Naive B cell (primary cell): Measurements from ENCODE around the gene MAML2. TPM values are rescaled to one million over a fixed set of nuclear protein-coding genes. Genes with fewer than 3 reads are reported as not detected.
A peak's percentile ranks its signal among the peaks of the same experiment; 100 is the strongest.

Experiments
- ATAC-seq, 2 donors: fragments of 150-1000 bp; cut with Tn5 transposase; 2 replicates each; pipeline ENCODE4 v1.10.0; 2021; ENCODE audit warnings: low read depth in 2 of 2, mild to moderate bottlenecking in 2 of 2, moderate library complexity in 2 of 2
- DNase-seq: peaks from one replicate; pipeline ENCODE4 v3.0.0; 2022
- H3K27ac Mint-ChIP-seq, 6 donors: one replicate each; pipeline ENCODE4 v1.8.0; 2020 to 2022; ENCODE audit warnings: mild to moderate bottlenecking in 6 of 6, mixed read lengths in 6 of 6, moderate library complexity in 5 of 6, inconsistent platforms in 2 of 6
- H3K27me3 Mint-ChIP-seq, 3 donors: one replicate each; pipeline ENCODE4 v1.8.0; 2021 to 2022; ENCODE audit warnings: mixed read lengths in 3 of 3, mild to moderate bottlenecking in 1 of 3
- H3K36me3 Mint-ChIP-seq, 2 donors: one replicate each; pipeline ENCODE4 v1.8.0; 2020 to 2022; ENCODE audit warnings: mixed read lengths in 2 of 2, inconsistent platforms in 1 of 2, mild to moderate bottlenecking in 1 of 2
- H3K4me1 Mint-ChIP-seq, 3 donors: one replicate each; pipeline ENCODE4 v1.8.0; 2020 to 2022; ENCODE audit warnings: mixed read lengths in 3 of 3, inconsistent platforms in 1 of 3, mild to moderate bottlenecking in 1 of 3, moderate library complexity in 1 of 3
- H3K4me3 Mint-ChIP-seq, 8 donors: one replicate each; pipeline ENCODE4 v1.8.0; 2020 to 2022; ENCODE audit warnings: mild to moderate bottlenecking in 8 of 8, mixed read lengths in 8 of 8, moderate library complexity in 8 of 8, inconsistent platforms in 2 of 8
- H3K9me3 Mint-ChIP-seq, 7 donors: one replicate each; pipeline ENCODE4 v1.8.0; 2020 to 2022; ENCODE audit warnings: mixed read lengths in 7 of 7, mild to moderate bottlenecking in 5 of 7, inconsistent platforms in 2 of 7, moderate library complexity in 1 of 7
- polyA plus RNA-seq, 6 donors: library from polyadenylated mRNA; unstranded; fragments of 300-500 nt; fragmentation: Illumina TruSeq; gene quantifications; one replicate each; pipeline ENCODE4 v1.2.3, GENCODE V29; 2021; ENCODE audit warnings: low read depth in 6 of 6

Gene MAML2
- polyA plus RNA-seq, 6 donors from 2014 or later: 0.06 to 9.0 (median 3.5) TPM

DNA sequence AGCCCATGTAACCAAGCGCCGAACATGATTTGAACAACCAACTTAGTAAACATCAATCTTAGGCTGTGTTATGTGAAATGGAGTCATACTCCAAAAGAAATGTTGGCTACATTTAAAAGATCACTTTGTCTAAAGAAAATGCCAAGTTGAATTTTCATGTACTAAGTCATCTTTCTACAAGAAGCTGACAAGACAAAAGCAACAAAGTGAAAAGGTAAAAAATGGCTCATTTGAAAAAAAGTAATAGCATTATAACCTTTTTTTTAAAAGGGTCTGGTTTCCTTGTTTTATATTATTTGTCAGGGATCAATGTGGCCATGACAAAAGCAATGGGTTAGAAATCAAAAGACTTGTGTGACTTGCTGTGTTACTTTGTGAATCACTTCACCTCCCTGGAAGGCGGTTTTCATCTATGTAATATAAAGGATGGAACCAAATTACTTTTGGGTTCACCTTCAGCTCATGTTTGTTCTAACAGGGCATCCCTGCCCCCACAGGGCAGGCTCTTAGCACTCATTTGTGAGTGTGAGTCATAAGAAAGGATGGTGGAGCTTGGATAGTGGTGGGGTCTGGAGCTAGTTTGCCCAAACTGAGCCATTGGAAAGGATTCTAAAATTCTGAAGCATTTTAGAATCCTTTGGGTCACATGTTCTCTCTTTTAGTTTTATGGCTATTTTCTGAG, 287.1 kb downstream of the MAML2 start:
- no peaks in the 10 kb centered on the region for H3K27me3 Mint-ChIP-seq
- DNase-seq (no peak), ATAC-seq (no peak)
- peaks cover 23 to 26% (median 25%) of the 10 kb centered on the region in 3 donors for H3K4me1 Mint-ChIP-seq
- no peak overlapping the region for H3K4me3 Mint-ChIP-seq
- H3K27ac Mint-ChIP-seq: peak overlapping the region in 2 of 6 donors; percentile 54 to 69
- H3K36me3 Mint-ChIP-seq: peaks cover 0 to 12% of the 10 kb centered on the region in 2 donors
- no peaks in the 10 kb centered on the region for H3K9me3 Mint-ChIP-seq

DNA sequence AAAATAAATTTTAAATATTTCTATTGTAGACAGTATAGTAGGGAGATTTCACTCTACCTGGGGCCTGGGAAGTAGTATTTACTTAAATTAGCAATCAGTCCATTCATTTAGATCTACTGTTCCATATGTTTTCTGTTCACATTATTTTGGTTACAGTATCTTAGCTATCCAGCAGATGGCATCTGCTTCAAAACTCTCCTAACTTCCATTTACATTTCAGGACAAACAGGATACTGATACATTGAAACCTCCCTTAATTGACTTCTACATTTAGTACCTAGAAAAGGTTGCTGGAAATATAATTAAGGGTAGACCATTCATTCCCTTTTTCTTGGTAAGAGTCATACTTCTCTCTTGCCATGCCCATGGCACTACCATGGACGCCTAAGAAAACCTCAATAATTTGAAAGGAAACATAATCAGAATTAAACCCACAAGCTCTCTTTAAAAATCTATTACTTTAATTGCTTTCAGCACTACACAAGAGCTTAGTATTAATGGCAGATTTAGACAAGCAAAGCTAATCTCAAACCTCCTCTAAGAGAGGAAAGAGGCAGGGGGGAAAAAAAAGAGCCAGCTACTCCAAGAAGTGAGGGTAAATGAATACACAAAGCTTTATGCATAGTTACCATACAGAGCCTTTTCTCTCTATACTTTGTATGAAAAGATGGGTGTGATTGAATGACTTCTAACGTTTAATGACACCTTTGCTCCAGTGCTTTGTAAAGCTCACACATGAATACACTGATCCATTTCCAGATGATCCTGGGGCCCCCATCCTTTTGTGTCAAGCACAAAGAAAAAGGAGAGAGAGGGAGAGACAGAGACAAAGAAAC, 287.9 kb downstream of the MAML2 start:
- H3K4me1 Mint-ChIP-seq: peaks cover 23 to 28% (median 25%) of the 10 kb centered on the region in 3 donors
- H3K27ac Mint-ChIP-seq: peak overlapping the region in 2 of 6 donors; percentile 54 to 60
- no peak overlapping the region for H3K4me3 Mint-ChIP-seq
- no peaks in the 10 kb centered on the region for H3K27me3 Mint-ChIP-seq
- peaks cover 0 to 12% of the 10 kb centered on the region in 2 donors for H3K36me3 Mint-ChIP-seq
- no peaks in the 10 kb centered on the region for H3K9me3 Mint-ChIP-seq
- ATAC-seq (no peak), DNase-seq (no peak)

DNA sequence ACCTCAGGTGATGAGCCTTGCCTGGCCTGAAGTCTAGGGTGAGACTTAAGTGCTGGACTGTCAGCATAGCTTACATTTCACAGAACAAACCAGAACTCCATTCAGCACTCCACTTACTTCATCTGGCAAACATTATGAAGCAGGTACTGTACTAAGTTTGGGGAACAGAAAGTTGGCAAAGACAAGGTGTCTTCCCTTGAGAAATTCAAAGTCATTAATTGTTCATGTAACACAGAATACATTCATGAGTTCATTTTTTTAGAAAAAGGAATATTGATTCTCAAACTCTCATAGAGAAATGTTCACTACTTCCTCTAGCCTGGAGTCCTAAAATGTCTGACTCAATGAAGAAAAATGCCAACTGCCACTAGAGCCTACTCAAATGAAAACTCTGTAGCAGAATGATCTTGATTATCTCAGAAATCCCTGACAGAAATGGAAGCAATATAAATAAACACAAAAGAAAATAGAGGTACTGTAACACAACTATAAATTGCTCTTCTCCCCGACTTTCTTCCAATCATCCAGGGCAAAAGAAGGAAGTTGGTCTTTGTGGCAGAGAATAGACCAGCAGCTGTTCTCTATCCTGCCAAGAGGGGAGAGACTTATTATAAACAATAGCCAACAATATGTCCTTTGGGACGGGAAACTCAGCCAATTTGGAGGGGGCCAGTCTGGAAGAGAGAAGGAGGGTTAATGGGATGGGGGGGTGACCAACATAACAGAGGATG, 289.9 kb downstream of the MAML2 start:
- Mint-ChIP-seq H3K27ac (peak overlapping the region in 5 of 6 donors; percentile 31 to 85 (median 65)), H3K36me3 (peaks cover 0 to 12% of the 10 kb centered on the region in 2 donors), H3K4me3 (peak overlapping the region in 1 of 8 donors; percentile 9), H3K27me3 (no peaks in the 10 kb centered on the region), H3K4me1 (peaks cover 23 to 25% (median 24%) of the 10 kb centered on the region in 3 donors), H3K9me3 (no peaks in the 10 kb centered on the region)
- DNase-seq: no peak
- peak; percentile 43 to 45 for ATAC-seq

DNA sequence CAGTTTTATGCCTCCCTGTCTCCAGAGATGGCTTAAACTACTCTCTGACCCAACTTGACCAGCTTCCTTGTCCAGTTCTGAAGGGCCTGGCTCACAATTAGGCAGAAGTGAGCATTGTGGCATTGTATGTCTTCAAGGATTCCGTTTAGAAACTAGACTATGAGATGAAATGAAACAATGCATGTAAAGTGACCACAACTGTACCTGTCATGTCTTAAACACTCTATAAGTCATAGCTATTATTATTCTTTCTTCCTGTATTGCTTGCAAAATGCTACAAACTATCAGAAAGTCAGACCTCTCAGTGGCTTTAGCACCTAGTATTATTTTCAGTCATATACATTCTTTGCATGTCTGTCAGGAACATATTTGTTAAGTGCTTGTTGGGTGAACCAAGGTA, 291.2 kb downstream of the MAML2 start:
- Mint-ChIP-seq H3K4me1 (peaks cover 20 to 32% (median 29%) of the 10 kb centered on the region in 3 donors), H3K9me3 (no peaks in the 10 kb centered on the region), H3K4me3 (no peak overlapping the region), H3K36me3 (peaks cover 0 to 12% of the 10 kb centered on the region in 2 donors), H3K27ac (no peak overlapping the region), H3K27me3 (no peaks in the 10 kb centered on the region)
- DNase-seq (no peak), ATAC-seq (no peak)

DNA sequence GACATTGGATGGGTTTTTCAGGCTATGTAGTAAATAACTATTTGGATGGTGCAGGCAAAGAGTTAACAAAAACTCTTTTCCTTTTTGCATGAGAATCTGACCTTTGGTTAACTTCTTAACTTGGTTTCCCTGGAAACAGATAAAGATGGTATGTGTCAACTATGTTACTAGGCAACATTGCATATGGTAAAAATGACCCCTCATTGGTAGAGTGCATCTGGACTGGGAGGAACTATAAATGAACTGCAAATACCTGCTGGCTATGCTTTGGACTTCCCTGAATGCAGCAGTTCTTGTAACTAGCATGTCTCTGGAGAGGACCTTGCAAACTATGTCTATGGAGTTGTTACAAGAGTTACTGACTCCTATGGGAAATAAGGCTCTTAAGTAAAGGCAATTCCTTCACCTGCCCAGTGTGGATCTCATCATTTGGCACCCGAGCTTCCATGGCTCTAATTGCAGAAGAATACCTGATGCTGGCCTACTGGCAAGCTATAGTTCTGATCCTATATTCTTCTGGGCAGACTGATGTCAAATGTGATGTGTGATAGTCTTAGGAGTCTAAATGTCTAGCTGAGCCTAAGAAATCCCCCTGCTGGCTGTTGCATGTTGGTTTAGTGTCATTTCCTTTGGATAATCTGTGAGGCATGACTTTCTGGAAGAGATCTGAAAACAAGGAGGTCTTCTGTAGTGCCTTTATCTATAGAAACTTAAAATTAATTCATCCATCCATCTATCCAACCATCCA, 292.4 kb downstream of the MAML2 start:
- peaks cover 0 to 12% of the 10 kb centered on the region in 2 donors for H3K36me3 Mint-ChIP-seq
- no peak for ATAC-seq

DNA sequence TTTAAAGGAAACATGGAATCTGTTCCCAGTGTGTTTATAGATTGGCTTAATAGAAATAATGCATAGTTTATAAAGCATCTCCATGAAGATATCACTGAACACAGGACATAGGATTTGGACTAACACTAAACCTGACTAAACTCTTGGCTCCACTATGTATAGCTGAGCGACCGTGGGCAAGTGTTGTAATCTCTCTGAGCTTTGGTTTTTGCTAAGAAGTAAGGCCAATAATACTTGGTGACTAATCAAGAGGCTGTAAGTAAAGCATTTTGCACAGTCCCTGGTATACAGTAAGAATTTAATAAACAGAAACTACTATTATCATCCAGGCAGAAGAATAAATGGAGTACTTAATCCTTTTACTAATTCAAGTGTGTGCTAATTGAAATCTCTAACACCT, 293.6 kb downstream of the MAML2 start:
- peaks cover 0 to 12% of the 10 kb centered on the region in 2 donors for H3K36me3 Mint-ChIP-seq
- DNase-seq: no peak
- peaks cover 21 to 31% (median 24%) of the 10 kb centered on the region in 3 donors for H3K4me1 Mint-ChIP-seq
- no peak overlapping the region for H3K27ac Mint-ChIP-seq
- no peak for ATAC-seq
- no peak overlapping the region for H3K4me3 Mint-ChIP-seq
- H3K27me3 Mint-ChIP-seq: no peaks in the 10 kb centered on the region
- no peaks in the 10 kb centered on the region for H3K9me3 Mint-ChIP-seq

More for the DNA sequence above, 292.4 kb downstream of the MAML2 start:
- H3K4me1 Mint-ChIP-seq: peaks cover 24 to 38% (median 33%) of the 10 kb centered on the region in 3 donors
- no peak overlapping the region for H3K4me3 Mint-ChIP-seq
- no peaks in the 10 kb centered on the region for H3K9me3 Mint-ChIP-seq
- no peak for DNase-seq
- H3K27me3 Mint-ChIP-seq: no peaks in the 10 kb centered on the region
- H3K27ac Mint-ChIP-seq: peak overlapping the region in 1 of 6 donors; percentile 1

DNA sequence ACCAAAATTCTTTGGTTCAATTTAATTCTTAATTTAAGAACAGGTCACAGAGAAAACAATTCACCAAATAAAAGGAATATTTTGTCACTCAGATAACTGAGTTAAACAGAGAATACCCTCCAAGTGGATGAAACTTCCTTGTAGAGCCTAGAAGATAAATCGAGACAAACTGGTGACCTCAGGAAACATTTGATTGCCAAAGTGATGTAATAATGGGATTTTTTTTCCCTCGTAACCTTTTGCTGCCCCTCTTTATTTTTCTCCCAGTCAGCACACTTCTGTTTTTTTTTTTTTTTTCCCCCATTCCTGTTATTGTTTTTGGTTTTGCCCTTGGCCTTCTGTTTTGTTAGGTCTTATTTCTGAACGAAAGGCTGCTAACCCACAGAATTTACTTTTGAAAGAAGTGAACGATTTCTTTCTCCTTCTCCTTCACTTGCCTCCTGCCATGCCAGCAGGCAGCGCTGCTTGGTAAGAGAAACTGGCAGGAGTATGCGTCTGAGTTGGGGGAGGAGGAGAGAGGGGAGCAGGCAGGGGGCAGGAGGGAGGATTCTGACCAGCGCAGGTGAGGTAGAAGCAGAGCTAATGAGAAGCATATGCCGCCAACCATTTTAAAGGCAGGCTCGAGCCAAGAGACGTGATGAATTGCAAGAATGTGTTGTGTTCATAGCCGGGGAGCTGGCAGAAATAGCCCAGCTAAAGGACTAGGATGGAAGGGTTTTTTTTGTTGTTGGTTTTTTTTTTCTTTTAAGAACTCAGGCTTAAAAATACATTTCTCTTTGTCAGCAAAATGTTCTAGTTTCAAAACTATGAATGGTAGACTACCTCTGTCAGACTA, 297.2 kb downstream of the MAML2 start:
- H3K4me1 Mint-ChIP-seq: peaks cover 12 to 23% (median 13%) of the 10 kb centered on the region in 3 donors
- no peak for DNase-seq
- H3K9me3 Mint-ChIP-seq: peaks cover 0 to 2% (median 0%) of the 10 kb centered on the region in 7 donors
- no peaks in the 10 kb centered on the region for H3K27me3 Mint-ChIP-seq
- peak overlapping the region in 5 of 6 donors; percentile 9 to 71 (median 52) for H3K27ac Mint-ChIP-seq
- H3K4me3 Mint-ChIP-seq: peak overlapping the region in 1 of 8 donors; percentile 54
- ATAC-seq: no peak
- no peaks in the 10 kb centered on the region for H3K36me3 Mint-ChIP-seq

DNA sequence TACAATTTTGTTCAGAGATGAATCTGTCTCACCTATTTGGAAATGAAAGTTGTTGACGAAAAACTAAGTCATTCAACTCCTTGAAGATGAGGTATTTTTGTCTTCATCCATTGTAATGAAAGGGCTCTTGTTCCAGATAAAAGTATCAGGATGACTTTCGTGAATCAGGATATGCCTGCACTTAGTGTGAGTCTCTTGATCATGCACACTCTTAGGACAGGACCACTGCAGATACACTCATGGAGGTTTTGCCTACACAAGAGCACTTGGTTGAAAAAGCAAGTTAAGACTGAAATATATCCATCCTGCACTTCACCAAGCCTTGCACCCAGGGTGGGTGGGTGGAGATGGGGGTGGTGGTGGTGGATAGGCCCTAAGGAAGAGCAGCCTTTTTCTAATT, 298.2 kb downstream of the MAML2 start:
- H3K4me1 Mint-ChIP-seq: peaks cover 8 to 23% (median 13%) of the 10 kb centered on the region in 3 donors

DNA sequence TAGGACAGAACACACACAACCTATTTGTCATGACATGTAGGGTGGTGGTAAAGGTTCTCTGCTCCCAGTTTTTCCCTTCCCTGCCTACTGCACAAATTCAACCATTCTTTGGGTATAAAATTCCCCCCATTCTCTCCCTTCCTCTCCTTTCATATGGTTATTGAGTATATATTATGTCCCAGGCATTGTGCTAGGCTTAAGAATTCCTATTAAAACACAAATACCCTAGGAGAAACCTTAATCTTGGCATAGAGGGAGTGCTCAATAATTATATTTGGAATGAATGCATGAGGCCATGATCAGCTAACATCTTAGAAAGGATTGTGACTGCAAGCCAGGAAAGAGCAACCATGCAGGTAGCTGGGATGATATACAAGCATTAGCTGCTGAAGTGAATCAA, 298.7 kb downstream of the MAML2 start:
- no peak for ATAC-seq
- Mint-ChIP-seq H3K36me3 (no peaks in the 10 kb centered on the region), H3K27me3 (no peaks in the 10 kb centered on the region), H3K4me3 (no peak overlapping the region), H3K27ac (no peak overlapping the region), H3K9me3 (peaks cover 0 to 2% (median 0%) of the 10 kb centered on the region in 7 donors), H3K4me1 (peaks cover 10 to 23% (median 13%) of the 10 kb centered on the region in 3 donors)
- no peak for DNase-seq

More for the DNA sequence above, 298.2 kb downstream of the MAML2 start:
- Mint-ChIP-seq H3K4me3 (no peak overlapping the region), H3K36me3 (no peaks in the 10 kb centered on the region), H3K27ac (no peak overlapping the region), H3K9me3 (peaks cover 0 to 2% (median 0%) of the 10 kb centered on the region in 7 donors), H3K27me3 (no peaks in the 10 kb centered on the region)
- no peak for DNase-seq
- no peak for ATAC-seq

DNA sequence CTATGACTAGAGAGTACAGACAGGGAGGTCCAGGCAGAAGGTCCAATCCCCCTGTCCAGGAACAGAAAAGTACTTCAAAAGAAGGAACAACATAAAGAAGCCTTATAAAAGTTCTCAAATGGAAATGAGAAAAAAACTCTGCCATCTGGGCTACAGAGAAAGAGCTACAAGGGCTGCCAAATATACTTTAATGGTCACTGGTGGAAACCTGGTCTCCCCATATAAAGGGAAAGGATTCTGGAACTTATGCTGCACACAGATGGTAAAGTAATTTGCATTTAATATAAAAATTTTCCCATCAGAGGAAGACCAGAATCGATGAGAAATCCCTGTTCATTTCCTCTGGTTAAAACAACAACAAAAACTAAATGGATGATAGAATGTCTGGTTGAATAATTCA, 299.7 kb downstream of the MAML2 start:
- Mint-ChIP-seq H3K27me3 (no peaks in the 10 kb centered on the region), H3K36me3 (no peaks in the 10 kb centered on the region), H3K4me1 (peaks cover 13 to 29% (median 15%) of the 10 kb centered on the region in 3 donors), H3K9me3 (peaks cover 0 to 2% (median 0%) of the 10 kb centered on the region in 7 donors), H3K4me3 (no peak overlapping the region), H3K27ac (peak overlapping the region in 2 of 6 donors; percentile 47 to 69)
- DNase-seq (no peak), ATAC-seq (no peak)

DNA sequence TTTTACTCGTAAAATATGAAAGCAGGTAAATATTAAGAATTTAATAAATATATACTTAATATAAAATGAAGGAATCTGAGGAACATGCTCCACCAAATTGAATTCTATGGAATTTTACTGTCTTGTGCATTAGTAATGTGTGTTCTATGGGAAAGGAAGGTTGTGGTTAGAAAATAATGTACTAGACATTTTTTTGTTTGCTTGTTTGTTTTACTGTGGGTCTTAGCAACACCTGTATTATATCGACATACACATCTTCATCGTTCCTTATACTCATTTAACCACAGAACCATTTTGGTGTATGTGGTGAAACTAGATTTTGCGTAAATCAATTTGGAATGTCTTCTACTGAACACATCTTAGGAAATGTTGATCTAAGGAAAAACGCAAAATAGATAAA, 304.9 kb downstream of the MAML2 start:
- Mint-ChIP-seq H3K27me3 (no peaks in the 10 kb centered on the region), H3K36me3 (no peaks in the 10 kb centered on the region), H3K9me3 (peaks cover 0 to 2% (median 0%) of the 10 kb centered on the region in 7 donors), H3K27ac (no peak overlapping the region), H3K4me3 (no peak overlapping the region), H3K4me1 (peaks cover 8 to 23% (median 20%) of the 10 kb centered on the region in 3 donors)
- no peak for DNase-seq
- no peak for ATAC-seq

DNA sequence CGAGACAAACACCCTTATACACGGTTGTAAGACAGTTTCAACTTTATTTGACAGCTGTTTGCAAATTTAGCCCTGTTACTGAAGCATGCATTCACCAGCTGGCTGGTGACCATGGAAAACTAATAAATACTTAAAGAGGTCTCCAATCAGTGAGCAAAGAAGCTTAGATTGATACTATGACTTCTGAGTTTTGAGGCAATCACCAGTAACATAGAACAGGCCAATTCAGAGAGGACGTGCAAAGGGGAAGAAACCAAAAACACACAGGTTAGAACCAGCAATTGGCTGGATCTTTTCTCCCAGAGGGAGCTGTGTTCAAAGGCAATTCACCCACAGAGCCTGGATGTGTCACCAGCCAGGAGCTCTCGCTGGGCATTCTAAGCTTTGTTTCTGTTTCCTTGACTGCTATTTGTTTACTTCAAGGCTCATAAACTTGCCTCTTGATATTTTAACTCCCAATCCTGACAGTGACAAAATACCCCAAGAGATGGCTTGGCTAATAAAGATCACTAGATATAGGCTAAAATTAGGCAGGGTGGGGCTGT, 305.5 kb downstream of the MAML2 start:
- no peak overlapping the region for H3K4me3 Mint-ChIP-seq
- no peak for DNase-seq
- no peaks in the 10 kb centered on the region for H3K27me3 Mint-ChIP-seq
- peak overlapping the region in 1 of 6 donors; percentile 41 for H3K27ac Mint-ChIP-seq
- no peak for ATAC-seq
- no peaks in the 10 kb centered on the region for H3K36me3 Mint-ChIP-seq
- peaks cover 0 to 2% (median 0%) of the 10 kb centered on the region in 7 donors for H3K9me3 Mint-ChIP-seq
- peaks cover 8 to 25% (median 18%) of the 10 kb centered on the region in 3 donors for H3K4me1 Mint-ChIP-seq
